Prostate gland (tissue), 2 donors: ENCODE measurements around the gene ZNF488. TPM values are rescaled to one million over a fixed set of nuclear protein-coding genes. Genes with fewer than 3 reads are reported as not detected.

Source experiments
- DNase-seq: peaks from one replicate; pipeline ENCODE4 v3.0.0-alpha.2; 2019; ENCODE audit warnings: low spot score
- H3K27ac ChIP-seq, 2 donors: fragments of 200-600 bp; sonication (generic); 2 replicates each; pipeline ENCODE4 v1.5.1; 2017 to 2019
- H3K27me3 ChIP-seq: fragments of 200-600 bp; sonication (generic); replicated peaks from 2 replicates; pipeline ENCODE4 v1.5.1; 2019; ENCODE audit not compliant: insufficient read depth
- H3K36me3 ChIP-seq, 2 donors: fragments of 200-600 bp; sonication (generic); 1 replicate in 1 of 2; 2 replicates in 1 of 2; pipeline versions ENCODE4 v1.5.1 to v1.8.1; 2017 to 2019
- H3K4me1 ChIP-seq: fragments of 200-600 bp; sonication (generic); replicated peaks from 2 replicates; pipeline ENCODE4 v1.5.1; 2019
- H3K4me3 ChIP-seq, 2 donors: fragments of 200-600 bp; sonication (generic); 2 replicates each; pipeline ENCODE4 v1.5.1; 2017 to 2019
- H3K9me3 ChIP-seq: fragments of 200-600 bp; sonication (generic); 2 replicates; pipeline ENCODE4 v1.5.1; 2017
- POLR2A ChIP-seq: fragments of 450-650 bp; IDR thresholded peaks from one replicate; pipeline ENCODE4 v1.6.1; 2016; ENCODE audit warnings: antibody characterized with exemption, mild to moderate bottlenecking
- POLR2AphosphoS5 ChIP-seq: sonication (generic); formaldehyde crosslinking; IDR thresholded peaks from one replicate; pipeline ENCODE4 v1.6.1; 2017; ENCODE audit warnings: antibody characterized with exemption
- WGBS: methylation state at CpG from one replicate; pipeline ENCODE4 v1.1.5; 2018; 5-methylcytosine and 5-hydroxymethylcytosine counted together
- intact Hi-C: fragments of 100-400 bp; cut with DNase I; formaldehyde crosslinking; loops from one replicate; pipeline ENCODE4 v1.14.2; 2022
- total RNA-seq, 2 donors: library from RNA; depleted of rRNA; stranded (reverse); fragments of >200 nt; gene quantifications; one replicate each; pipeline ENCODE4 v1.1.0, GENCODE V29; 2016
- TF ChIP-seq, protein P1 (sequence below), 4 experiments: fragments of 200-600 bp in 2 of 4; fragments of 450-650 bp in 2 of 4; sonication (generic) in 2 of 4; IDR thresholded peaks; 1 replicate in 3 of 4; 2 replicates in 1 of 4; pipeline ENCODE4 v1.5.1; 2016 to 2019; ENCODE audit warnings: antibody characterized with exemption in 4 of 4, mild to moderate bottlenecking in 2 of 4, moderate library complexity in 2 of 4

Gene ZNF488
- total RNA-seq, 2 donors from 2014 or later: 1.5 to 1.9 TPM

DNA sequence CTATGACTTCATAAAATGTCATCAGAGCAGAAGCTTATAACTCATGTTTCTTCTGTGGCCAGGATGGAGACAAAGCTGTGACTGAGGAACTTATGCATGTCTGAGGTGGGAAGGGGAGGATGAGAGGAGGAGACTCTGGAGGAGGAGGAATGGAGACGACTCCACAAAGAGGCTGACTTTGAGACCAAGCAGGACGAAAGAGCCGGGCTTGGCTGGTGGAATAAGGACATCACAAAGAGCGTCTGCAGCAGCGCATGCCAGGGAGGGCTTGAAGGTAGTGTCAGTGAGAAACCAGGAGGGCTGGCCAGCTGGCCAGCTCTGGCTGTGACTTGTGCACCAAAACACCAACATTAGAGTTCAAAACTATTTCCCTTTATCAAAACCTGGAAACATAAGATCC, 68.0 kb downstream of the ZNF488 start:
- no peaks in the 10 kb centered on the region for H3K9me3 ChIP-seq
- WGBS: 72% methylated on average over 5 of the region's 5 CpGs
- no peaks in the 10 kb centered on the region for H3K27me3 ChIP-seq
- H3K4me3 ChIP-seq: no peak overlapping the region
- intact Hi-C loops: no loop called here
- no peaks in the 10 kb centered on the region for H3K4me1 ChIP-seq
- no peak overlapping the region for H3K27ac ChIP-seq
- no peak for TF ChIP-seq POLR2AphosphoS5
- no peak for TF ChIP-seq POLR2A
- TF ChIP-seq, protein P1, sequence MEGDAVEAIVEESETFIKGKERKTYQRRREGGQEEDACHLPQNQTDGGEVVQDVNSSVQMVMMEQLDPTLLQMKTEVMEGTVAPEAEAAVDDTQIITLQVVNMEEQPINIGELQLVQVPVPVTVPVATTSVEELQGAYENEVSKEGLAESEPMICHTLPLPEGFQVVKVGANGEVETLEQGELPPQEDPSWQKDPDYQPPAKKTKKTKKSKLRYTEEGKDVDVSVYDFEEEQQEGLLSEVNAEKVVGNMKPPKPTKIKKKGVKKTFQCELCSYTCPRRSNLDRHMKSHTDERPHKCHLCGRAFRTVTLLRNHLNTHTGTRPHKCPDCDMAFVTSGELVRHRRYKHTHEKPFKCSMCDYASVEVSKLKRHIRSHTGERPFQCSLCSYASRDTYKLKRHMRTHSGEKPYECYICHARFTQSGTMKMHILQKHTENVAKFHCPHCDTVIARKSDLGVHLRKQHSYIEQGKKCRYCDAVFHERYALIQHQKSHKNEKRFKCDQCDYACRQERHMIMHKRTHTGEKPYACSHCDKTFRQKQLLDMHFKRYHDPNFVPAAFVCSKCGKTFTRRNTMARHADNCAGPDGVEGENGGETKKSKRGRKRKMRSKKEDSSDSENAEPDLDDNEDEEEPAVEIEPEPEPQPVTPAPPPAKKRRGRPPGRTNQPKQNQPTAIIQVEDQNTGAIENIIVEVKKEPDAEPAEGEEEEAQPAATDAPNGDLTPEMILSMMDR (IDR thresholded peaks at IDR 0.05): no peak
- DNase-seq: no peak
- H3K36me3 ChIP-seq: no peaks in the 10 kb centered on the region

Other genes with a start within 250 kb of the ZNF488 start
- 10 to 100 TPM in 1 of 2 donors, under 1 TPM in 1; 0.32 to 28.0 TPM for gene GDF10, start 84.1 kb downstream of the ZNF488 start, total RNA-seq
- not detected for gene GDF2, start 61.8 kb downstream of the ZNF488 start, total RNA-seq
- not detected for gene RBP3, start 35.9 kb downstream of the ZNF488 start, total RNA-seq
- 10 to 100 TPM in 1 of 2 donors, 1 to 10 TPM in 1; 8.2 to 13.9 TPM for gene ANXA8, start 99.8 kb upstream of the ZNF488 start, total RNA-seq
- not detected for gene FAM25G, start 107.4 kb upstream of the ZNF488 start, total RNA-seq
- gene AGAP9, start 139.3 kb upstream of the ZNF488 start, total RNA-seq: 1 to 10 TPM; 6.8 to 9.5 TPM